HL-60/S4 treated with retinoic acid at 250 ng/mL for 4 days and 3 days (cell line): ENCODE measurements around the gene IDH3B.

Source experiments
- in situ Hi-C: fragments of 300-500 bp; cut with MboI; formaldehyde crosslinking; loops from 2 replicates; pipeline ENCODE4 v1.7.0; 2022; ENCODE audit warnings: low sequenced_read_pairs

Gene IDH3B

GRCh38 chr20:2695206-2695983, 31.4 kb upstream of the IDH3B start:
- in situ Hi-C loops = no loop called here

GRCh38 chr20:2694519-2694918, 30.5 kb upstream of the IDH3B start:
- in situ Hi-C loops = no loop called here

DNA sequence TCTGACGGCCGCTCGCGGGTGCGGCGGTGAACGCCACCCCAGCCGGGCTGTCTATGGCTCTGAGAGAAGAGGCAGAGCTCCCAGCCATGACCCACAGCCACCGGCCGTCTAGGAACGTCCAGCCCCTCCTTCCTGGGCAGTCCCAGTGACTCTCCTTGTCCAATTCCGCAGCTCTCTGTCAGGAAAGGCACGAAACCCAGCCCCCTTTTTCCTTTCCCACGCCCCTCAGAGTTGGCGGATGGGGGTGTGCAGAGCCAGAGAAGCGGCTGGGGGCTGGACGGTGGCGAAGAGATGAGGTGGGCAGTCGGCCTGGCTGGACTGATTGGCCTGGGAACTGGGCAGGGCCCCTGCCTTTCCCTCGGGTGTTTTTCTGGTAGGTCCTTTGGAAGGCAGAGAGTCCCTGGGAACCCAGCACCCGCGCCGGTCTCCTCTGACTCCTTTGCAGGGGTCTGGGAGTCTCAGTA, 30.0 kb upstream of the IDH3B start:
- in situ Hi-C loops = no loop called here

GRCh38 chr20:2693286-2694007, 29.4 kb upstream of the IDH3B start:
- in situ Hi-C loops = no loop called here

DNA sequence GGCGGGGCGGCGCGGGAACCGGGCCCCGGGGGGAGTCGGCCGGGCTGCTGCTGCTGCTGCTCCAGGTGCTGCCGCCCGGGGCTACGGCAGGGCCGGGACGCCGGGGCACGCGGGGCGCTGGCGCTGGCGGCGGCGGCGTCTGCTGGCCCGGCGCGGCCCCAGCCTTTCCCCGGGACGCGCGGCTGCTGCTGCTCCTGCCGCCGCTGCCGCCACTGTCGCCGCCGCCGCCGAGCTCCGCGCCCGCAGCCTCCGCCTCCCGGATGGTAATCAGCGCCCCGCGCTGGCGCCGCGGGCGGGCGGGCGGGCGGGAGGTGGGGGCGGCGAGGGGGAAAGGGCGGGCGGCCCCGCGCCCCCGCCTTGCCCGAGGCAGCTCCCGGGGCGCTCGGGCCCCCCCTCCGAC, 28.9 kb upstream of the IDH3B start:
- in situ Hi-C loops = no loop called here

GRCh38 chr20:2692036-2692885, 28.2 kb upstream of the IDH3B start, which contains the start of gene EBF4:
TSS of gene EBF4 (plus strand) at chr20:2692780. CDS start at chr20:2693646, 866 bp downstream.
- in situ Hi-C loops = no loop called here

- in situ Hi-C loops = no loop called here
These were observed 27.6 kb upstream of the IDH3B start for GRCh38 chr20:2691663-2692035.

DNA sequence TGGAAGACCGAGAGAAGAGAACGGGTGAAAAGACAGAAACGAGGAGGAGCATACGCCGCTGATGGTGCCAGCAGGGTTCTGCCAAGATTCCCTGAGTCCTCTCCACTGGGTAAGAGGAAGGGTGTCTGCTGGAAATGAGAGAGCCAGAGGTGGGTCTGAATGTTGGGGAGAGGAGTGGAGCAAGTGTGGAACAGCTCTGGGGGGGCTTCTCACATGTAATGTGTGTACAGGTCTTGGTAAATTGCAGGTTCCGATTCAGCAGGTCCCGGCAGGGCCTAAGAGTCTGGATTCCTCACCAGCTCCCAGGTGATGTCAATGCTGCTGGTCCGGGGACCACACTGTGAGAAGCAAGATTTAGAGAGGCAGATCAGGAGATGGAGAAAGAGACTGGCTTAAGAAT, 27.1 kb upstream of the IDH3B start:
- in situ Hi-C loops = no loop called here

DNA sequence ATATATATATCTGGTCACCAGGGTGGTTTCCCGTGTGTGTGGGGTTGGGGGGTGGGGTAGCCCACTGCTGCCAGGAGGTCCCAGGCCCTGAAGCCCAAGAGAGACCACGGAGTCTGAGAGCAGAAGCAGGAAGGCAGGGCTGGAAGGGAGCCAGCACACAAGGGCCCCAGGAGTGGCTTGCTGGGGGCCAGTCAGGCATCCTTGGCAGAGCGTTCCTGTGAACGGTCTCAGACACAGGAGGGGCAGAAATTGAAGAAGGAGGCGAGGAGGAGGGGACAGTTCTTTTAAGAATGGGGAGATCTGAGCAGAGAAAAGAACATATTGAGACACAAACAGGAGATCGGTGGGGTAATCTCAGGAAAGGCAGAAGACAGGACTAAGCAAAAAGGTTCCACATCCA, 26.7 kb upstream of the IDH3B start:
- in situ Hi-C loops = no loop called here

DNA sequence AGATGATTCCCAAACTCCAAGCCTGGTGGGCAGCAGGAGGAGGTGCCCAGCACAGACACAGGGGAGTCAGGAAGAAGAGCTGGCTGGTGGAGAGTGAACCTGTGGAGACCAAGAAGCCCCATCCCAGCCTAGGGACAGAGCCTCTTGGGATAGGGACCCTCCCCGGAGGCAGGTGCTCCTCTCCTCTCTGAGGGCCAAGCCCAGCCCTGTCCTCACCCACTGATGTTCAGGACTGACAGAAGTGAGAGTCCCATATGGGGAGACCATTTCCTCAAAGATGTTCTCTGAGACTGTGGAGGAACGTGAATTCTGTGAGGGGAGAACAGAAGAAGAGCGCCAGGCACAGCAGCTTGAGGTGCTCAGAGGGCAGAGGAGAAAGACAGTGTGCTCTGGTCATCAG, 26.2 kb upstream of the IDH3B start:
- in situ Hi-C loops = no loop called here

DNA sequence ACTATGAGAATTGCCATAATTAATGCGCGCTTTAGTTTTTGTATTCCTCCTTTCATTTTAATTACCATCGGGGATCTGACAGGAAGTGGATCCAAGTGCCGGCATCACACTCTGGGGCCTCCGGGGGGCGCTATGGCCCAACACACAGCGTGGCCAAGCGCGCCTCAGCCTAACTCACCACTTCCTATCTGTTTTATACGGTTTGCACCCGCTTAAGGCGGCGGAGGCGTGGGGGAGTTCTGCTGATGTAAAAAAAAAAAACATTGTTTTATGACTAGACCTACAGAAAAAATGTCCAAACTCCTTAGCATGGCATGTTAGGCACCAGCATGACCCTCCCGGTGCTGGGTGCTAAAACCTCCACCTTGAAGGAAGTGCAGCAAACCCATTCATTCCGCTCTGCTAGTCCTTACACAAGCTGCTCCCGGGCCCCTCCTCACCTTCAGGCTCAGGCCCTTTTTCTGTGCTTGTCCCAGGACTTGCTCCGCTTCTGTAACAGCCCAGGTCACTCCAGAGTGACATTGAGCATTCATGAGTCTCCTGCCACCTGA, 24.1 kb upstream of the IDH3B start:
- in situ Hi-C loops = loop anchor here (10.0 kb wide), 1 partner anchor 57 kb away; no protein-coding TSS in a partner anchor

DNA sequence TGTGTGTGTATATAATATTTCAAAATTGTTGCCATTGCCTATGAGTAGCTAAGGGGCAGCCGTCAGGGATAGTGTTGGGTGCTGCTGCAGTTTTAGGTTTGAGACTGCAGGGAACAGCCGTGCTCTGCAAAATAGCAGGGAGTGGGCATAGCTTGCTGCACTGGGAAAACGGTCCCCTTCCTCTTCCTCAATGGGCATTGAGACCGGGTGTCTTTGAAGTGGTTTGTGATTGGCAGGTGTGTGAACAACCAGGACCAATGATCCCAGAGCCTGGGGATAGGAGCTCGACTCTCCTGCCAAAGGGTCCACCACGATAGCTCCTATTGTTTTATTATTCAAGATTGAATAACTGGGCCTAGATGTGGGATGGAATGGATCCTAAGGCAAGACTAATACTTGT, 23.5 kb upstream of the IDH3B start:
- in situ Hi-C loops = loop anchor here (10.0 kb wide), 1 partner anchor 57 kb away; no protein-coding TSS in a partner anchor

GRCh38 chr20:2684817-2685216, 20.8 kb upstream of the IDH3B start:
- in situ Hi-C loops = loop anchor here (10.0 kb wide), 1 partner anchor 60 kb away; no protein-coding TSS in a partner anchor

GRCh38 chr20:2682040-2682439, 18.0 kb upstream of the IDH3B start:
- in situ Hi-C loops = loop anchor here (10.0 kb wide), 1 partner anchor 63 kb away; no protein-coding TSS in a partner anchor

DNA sequence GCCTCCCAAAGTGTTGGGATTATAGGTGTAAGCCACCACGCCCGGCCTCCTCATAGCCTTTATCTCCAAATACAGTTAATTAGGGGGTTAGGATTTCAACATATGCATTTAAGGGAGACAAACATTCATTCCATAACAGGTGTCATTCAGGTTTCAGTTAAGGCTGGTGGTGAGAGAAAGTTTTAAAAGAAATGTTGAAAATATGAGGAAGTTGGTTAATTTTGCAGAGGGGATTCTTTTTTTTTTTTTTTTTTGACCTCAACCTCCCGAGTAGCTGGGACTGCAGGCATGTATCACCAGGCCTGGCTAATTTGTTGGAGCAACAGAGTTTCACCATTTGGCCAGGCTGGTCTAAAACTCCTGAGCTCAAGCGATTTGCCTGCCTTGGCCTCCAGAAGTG, 16.0 kb upstream of the IDH3B start:
- in situ Hi-C loops = loop anchor here (10.0 kb wide), 1 partner anchor 65 kb away; no protein-coding TSS in a partner anchor

- in situ Hi-C loops = no loop called here
These were observed 9.4 kb upstream of the IDH3B start for GRCh38 chr20:2673453-2673852.

DNA sequence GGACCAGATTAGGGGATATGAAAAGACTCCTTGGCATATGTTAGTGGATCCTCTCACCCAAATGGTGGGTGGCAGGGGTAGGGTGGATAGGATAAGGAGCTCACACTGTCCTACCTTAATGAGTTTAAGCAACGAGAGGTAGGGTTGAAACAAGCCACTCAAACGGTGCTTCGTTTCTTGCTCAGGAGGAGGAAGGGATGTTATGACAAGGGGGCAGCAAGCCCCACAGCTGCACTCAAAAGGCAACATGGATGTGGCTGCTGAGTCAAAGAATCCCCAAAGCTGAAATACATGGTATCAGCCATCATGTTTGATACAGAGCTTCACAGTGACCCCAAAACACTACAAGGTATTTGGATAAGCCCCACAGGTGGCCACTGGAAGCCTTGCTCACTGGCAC, 8.4 kb upstream of the IDH3B start:
- in situ Hi-C loops = no loop called here

GRCh38 chr20:2671977-2672376, 8.0 kb upstream of the IDH3B start:
- in situ Hi-C loops = no loop called here

DNA sequence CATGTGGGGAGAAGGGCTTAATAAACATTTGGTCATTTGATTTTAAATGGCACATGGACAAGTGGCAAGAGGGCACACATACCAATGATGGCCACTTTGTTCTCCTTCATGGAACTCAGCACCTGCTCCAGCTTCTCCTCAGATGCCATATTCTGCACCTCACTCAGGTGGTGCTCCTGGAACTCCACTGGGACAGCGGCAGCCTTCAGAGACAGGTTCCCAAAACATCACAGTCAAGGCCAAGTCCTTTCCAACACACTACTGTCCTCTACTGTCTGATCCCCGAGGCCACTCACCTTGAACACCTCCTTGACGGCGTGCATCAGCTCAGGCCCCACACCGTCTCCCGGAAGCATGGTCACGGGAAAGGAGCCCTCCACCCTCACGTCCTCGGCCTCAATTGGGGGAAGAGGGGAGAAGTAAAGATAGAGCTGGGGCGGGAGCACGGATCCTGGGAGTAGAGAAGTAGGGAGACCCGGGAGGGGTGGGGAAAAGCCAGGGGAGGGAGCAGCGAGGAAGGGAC, 591 bp downstream of the IDH3B start:
- in situ Hi-C loops = no loop called here

- in situ Hi-C loops = no loop called here
These were observed 4.5 kb downstream of the IDH3B start for GRCh38 chr20:2659547-2659946.
